ENCODE data around the gene TNS2.

The TNS2 gene

DNA sequence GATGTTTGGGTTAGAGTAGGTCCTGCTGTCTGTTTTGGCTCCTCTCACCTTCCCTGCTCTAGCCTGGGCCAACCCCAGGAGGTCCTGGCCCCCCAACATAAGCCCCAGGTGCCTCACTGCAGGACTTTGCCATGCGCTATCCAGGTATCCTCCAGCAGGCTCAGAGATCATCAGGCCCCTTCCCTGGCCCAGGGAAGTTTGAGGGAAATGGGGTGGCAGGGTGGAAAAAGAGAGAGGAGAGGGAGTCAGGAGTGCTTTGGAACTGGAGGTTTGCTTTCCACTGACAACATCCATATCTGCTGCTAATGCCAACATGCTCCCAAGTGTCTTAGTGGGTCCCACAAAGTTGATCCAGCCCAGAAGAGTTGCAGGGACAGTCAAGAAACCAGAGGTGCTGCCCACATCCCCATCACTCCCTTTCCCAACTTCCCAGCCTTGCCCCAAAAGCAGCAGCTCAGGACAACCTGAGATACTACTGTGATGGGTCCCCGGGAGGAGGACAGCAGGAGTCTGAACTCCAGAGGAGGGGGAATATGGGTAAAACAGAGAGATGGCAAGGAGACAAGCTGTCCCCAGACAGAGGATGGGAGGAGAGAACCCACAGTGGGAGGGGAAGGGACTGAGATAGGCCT, 677 bp downstream of the TNS2 start:
- TF ChIP-seq, protein P1, sequence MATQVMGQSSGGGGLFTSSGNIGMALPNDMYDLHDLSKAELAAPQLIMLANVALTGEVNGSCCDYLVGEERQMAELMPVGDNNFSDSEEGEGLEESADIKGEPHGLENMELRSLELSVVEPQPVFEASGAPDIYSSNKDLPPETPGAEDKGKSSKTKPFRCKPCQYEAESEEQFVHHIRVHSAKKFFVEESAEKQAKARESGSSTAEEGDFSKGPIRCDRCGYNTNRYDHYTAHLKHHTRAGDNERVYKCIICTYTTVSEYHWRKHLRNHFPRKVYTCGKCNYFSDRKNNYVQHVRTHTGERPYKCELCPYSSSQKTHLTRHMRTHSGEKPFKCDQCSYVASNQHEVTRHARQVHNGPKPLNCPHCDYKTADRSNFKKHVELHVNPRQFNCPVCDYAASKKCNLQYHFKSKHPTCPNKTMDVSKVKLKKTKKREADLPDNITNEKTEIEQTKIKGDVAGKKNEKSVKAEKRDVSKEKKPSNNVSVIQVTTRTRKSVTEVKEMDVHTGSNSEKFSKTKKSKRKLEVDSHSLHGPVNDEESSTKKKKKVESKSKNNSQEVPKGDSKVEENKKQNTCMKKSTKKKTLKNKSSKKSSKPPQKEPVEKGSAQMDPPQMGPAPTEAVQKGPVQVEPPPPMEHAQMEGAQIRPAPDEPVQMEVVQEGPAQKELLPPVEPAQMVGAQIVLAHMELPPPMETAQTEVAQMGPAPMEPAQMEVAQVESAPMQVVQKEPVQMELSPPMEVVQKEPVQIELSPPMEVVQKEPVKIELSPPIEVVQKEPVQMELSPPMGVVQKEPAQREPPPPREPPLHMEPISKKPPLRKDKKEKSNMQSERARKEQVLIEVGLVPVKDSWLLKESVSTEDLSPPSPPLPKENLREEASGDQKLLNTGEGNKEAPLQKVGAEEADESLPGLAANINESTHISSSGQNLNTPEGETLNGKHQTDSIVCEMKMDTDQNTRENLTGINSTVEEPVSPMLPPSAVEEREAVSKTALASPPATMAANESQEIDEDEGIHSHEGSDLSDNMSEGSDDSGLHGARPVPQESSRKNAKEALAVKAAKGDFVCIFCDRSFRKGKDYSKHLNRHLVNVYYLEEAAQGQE (IDR thresholded peaks at IDR 0.05; ENCODE audit: insufficient read depth in 1 of 2, low read depth in 2 of 2, low read length in 2 of 2): no peak
- TF ChIP-seq TAF1 (IDR thresholded peaks at IDR 0.05; ENCODE audit: borderline replicate concordance, insufficient read depth, low read length) (no peak), FOXP2 (optimal IDR thresholded peaks at IDR 0.05; ENCODE audit: borderline replicate concordance, extremely low read depth, extremely low read length, insufficient read depth) (no peak), SIN3A (IDR thresholded peaks at IDR 0.05; ENCODE audit: borderline replicate concordance, insufficient read depth, low read length) (no peak), POLR2AphosphoS5 (IDR thresholded peaks at IDR 0.05; ENCODE audit: low read depth, low read length) (no peak)

DNA sequence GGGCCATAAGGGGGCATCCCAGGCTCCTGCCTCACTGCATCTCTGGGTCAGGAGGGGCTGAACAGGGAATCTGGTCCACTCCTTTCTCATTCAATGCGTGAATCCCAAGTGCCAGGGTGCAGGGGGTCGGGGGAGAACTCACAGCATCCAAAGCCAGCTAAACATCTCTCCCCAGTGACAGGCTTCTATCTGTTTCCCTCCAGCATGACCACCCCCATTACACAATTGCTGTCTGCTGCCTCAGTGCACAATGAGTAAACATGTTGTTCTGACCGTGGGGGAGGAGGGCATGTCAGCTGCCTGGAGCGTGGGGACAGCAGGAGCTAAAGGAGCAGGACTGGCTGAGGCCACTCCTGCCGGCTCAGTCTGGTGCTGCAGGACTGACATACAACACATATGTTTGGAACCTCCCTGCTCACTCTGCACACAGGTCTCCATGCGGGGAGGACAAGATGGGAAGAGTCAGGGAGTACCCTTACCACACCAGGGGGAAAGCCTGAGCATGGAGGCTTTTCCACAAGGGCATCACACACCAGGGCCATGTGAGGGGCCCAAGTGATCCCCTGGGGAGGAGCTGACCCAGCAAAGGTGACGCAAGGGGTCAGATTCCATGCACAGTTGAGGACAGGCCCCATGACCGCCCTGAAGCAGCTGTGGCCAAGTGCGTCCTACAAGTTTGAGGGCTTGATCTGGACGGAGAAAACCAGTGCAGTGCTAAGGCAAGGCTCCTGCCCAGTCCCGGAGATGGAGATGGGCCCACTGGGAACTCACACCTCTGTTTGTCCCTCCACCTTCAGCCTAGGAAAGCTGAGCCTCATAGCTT, 1.4 kb downstream of the TNS2 start:
- TF ChIP-seq, protein P1 (IDR thresholded peaks at IDR 0.05; ENCODE audit: insufficient read depth in 1 of 2, low read depth in 2 of 2, low read length in 2 of 2): no peak
- TF ChIP-seq POLR2AphosphoS5 (IDR thresholded peaks at IDR 0.05; ENCODE audit: low read depth, low read length): no peak
- no peak for TF ChIP-seq SIN3A (IDR thresholded peaks at IDR 0.05; ENCODE audit: borderline replicate concordance, insufficient read depth, low read length)
- TF ChIP-seq TAF1 (IDR thresholded peaks at IDR 0.05; ENCODE audit: borderline replicate concordance, insufficient read depth, low read length): no peak
- no peak for TF ChIP-seq FOXP2 (optimal IDR thresholded peaks at IDR 0.05; ENCODE audit: borderline replicate concordance, extremely low read depth, extremely low read length, insufficient read depth)

- TF ChIP-seq TAF1 (IDR thresholded peaks at IDR 0.05; ENCODE audit: borderline replicate concordance, insufficient read depth, low read length) (no peak), POLR2AphosphoS5 (IDR thresholded peaks at IDR 0.05; ENCODE audit: low read depth, low read length) (no peak), SIN3A (IDR thresholded peaks at IDR 0.05; ENCODE audit: borderline replicate concordance, insufficient read depth, low read length) (no peak), FOXP2 (optimal IDR thresholded peaks at IDR 0.05; ENCODE audit: borderline replicate concordance, extremely low read depth, extremely low read length, insufficient read depth) (no peak)
- TF ChIP-seq, protein P1 (IDR thresholded peaks at IDR 0.05; ENCODE audit: insufficient read depth in 1 of 2, low read depth in 2 of 2, low read length in 2 of 2): no peak
These were observed 2.1 kb downstream of the TNS2 start for GRCh38 chr12:53051881-53052412.

GRCh38 chr12:53052419-53053217, 2.8 kb downstream of the TNS2 start:
- TF ChIP-seq, protein P1 (IDR thresholded peaks at IDR 0.05; ENCODE audit: insufficient read depth in 1 of 2, low read depth in 2 of 2, low read length in 2 of 2): 0 out of 4 replicates have a peak, but pooled peaks of 1 of the 2 experiments have one; percentile 47
- TF ChIP-seq TAF1 (IDR thresholded peaks at IDR 0.05; ENCODE audit: borderline replicate concordance, insufficient read depth, low read length) (no peak), SIN3A (IDR thresholded peaks at IDR 0.05; ENCODE audit: borderline replicate concordance, insufficient read depth, low read length) (no peak), FOXP2 (optimal IDR thresholded peaks at IDR 0.05; ENCODE audit: borderline replicate concordance, extremely low read depth, extremely low read length, insufficient read depth) (no peak), POLR2AphosphoS5 (IDR thresholded peaks at IDR 0.05; ENCODE audit: low read depth, low read length) (no peak; the same call in 1 of the 2 replicates)

Measured in PFSK-1 (cell line).